ENCODE measurements around the gene SF3A1. TPM values are rescaled to one million over a fixed set of nuclear protein-coding genes. Genes with fewer than 3 reads are reported as not detected.

The SF3A1 gene
- total and polyA plus RNA-seq, 2 of the 13 experiments (the other 11 are each of a cell fraction or from before 2014, with no cell fraction given) = 10.0 to 22.0 TPM

- peak; percentile 92 for ATAC-seq
- H3K36me3 ChIP-seq (replicated peaks in 1 of 2; ENCODE audit: control insufficient read depth in 1 of 2, insufficient read depth in 2 of 2, low read length in 2 of 2) = peaks cover 0 to 6% of the 10 kb centered on the region in 2 experiments; a peak in 2 of 5 replicates
- H3K79me2 ChIP-seq (ENCODE audit: insufficient read depth, low read length) = no peaks in the 10 kb centered on the region
- H3K9ac ChIP-seq (ENCODE audit: insufficient read depth, low read depth, low read length) = peak within 1 kb of the TSS; percentile 83
- peak within 1 kb of the TSS; percentile 60 for H3K27ac ChIP-seq (ENCODE audit: extremely low read length, insufficient read depth, low read length)
- H4K20me1 ChIP-seq (ENCODE audit: insufficient read depth, low read length) = no peaks in the 10 kb centered on the region
- DNase-seq (ENCODE audit: low spot score) = peak; percentile 90
- H2AFZ ChIP-seq (ENCODE audit: low read length) = peak within 1 kb of the TSS; percentile 98
- in situ Hi-C loops (cut with HindIII; ENCODE audit: extremely low pct_ligation_motif_present, low pct_unique_long_range_greater_than_20kb) = no loop called here
- H3K9me3 ChIP-seq (ENCODE audit: low read length) = no peaks in the 10 kb centered on the region
- 2% methylated on average over 6 of the region's 69 CpGs for WGBS (ENCODE audit: low lambda C conversion rate)
- FAIRE-seq = peak; percentile 23
- H3K27me3 ChIP-seq (ENCODE audit: control insufficient read depth in 1 of 2, insufficient read depth in 2 of 2, low read length in 2 of 2) = no peaks in the 10 kb centered on the region; a peak in 1 of 5 replicates
- POLR2A ChIA-PET = interaction anchor here (0.8 to 3.6 kb wide), 11 partner anchors 9 to 560 kb away, joined by 3 to 39 read pairs (median 7); partner anchors contain the start of genes CASTOR1, CCDC157, RNF215 and SF3A1
- H3K4me3 ChIP-seq (replicated peaks in 1 of 3; ENCODE audit: insufficient read depth in 1 of 3, low read depth in 2 of 3, low read length in 3 of 3) = peak within 1 kb of the TSS; percentile 89 to 95 (median 89)
- H3K4me2 ChIP-seq (ENCODE audit: low read depth, low read length) = peak within 1 kb of the TSS; percentile 100
- no TSS peak for BruUV-seq (replicated peaks)
- intact Hi-C loops (cut with micrococcal nuclease; ENCODE audit: unreplicated experiment) = loop anchor here (2.0 kb wide), 1 partner anchor 38 kb away; the partner anchor contains the start of gene CASTOR1
- H3K4me1 ChIP-seq (ENCODE audit: insufficient read depth, low read length) = peaks cover 39% of the 10 kb centered on the region
- CTCF ChIA-PET (ENCODE audit: low intra/inter-chr PET ratio, low total read pairs) = interaction anchor here (0.6 to 2.2 kb wide), 3 partner anchors 39 to 99 kb away, joined by 3 to 13 read pairs (median 4); partner anchors contain the start of gene MTFP1
- no peak for TF ChIP-seq SMAD1 (CRISPR knock-in tag; IDR thresholded peaks at IDR 0.05; ENCODE audit: borderline replicate concordance, low read depth)
- TF ChIP-seq ZFP82 (CRISPR knock-in tag; IDR thresholded peaks at IDR 0.05; ENCODE audit: borderline replicate concordance) = no peak
- 0 out of 2 replicates have a peak, but pooled peaks have one; percentile 19 for TF ChIP-seq HDAC1 (CRISPR knock-in tag; IDR thresholded peaks at IDR 0.05)
- TF ChIP-seq SP5 (CRISPR knock-in tag; IDR thresholded peaks at IDR 0.05; ENCODE audit: borderline replicate concordance, low read depth) = peak; percentile 71
- TF ChIP-seq RBFOX2 (IDR thresholded peaks at IDR 0.05; ENCODE audit: low read depth, low read length) = peak; percentile 68
- no peak for TF ChIP-seq SALL2 (CRISPR knock-in tag; IDR thresholded peaks at IDR 0.05)
- peak; percentile 85 for TF ChIP-seq MEIS2 (CRISPR knock-in tag; IDR thresholded peaks at IDR 0.05)
- TF ChIP-seq SRY (CRISPR knock-in tag; IDR thresholded peaks at IDR 0.05) = 0 out of 2 replicates have a peak, but pooled peaks have one; percentile 50
- 0 out of 2 replicates have a peak, but pooled peaks have one; percentile 33 for TF ChIP-seq PHF21A (CRISPR knock-in tag; IDR thresholded peaks at IDR 0.05)
- no peak for TF ChIP-seq ZNF790 (CRISPR knock-in tag; IDR thresholded peaks at IDR 0.05; ENCODE audit: borderline replicate concordance)
- TF ChIP-seq MED8 (CRISPR knock-in tag; IDR thresholded peaks at IDR 0.05; ENCODE audit: insufficient replicate concordance) = no peak
- TF ChIP-seq PATZ1 (CRISPR knock-in tag; IDR thresholded peaks at IDR 0.05) = peak; percentile 32; the same call in 1 of the 2 replicates
- TF ChIP-seq ZNF205 (CRISPR knock-in tag; IDR thresholded peaks at IDR 0.05) = 0 out of 2 replicates have a peak, but pooled peaks have one; percentile 63
- peak; percentile 47; the same call in 1 of the 2 replicates for TF ChIP-seq TFAP4 (IDR thresholded peaks at IDR 0.05; ENCODE audit: borderline replicate concordance, low read depth)
- TF ChIP-seq PPARG (CRISPR knock-in tag; conservative IDR thresholded peaks at IDR 0.05) = no peak
- peak; percentile 32; the same call in 1 of the 2 replicates for TF ChIP-seq TSC22D2 (CRISPR knock-in tag; IDR thresholded peaks at IDR 0.05; ENCODE audit: borderline replicate concordance)
- TF ChIP-seq MAZ (IDR thresholded peaks at IDR 0.05; ENCODE audit: borderline replicate concordance, low read depth, low read length) = no peak
- TF ChIP-seq MAZ (CRISPR knock-in tag; IDR thresholded peaks at IDR 0.05; ENCODE audit: low read depth) = peak; percentile 61; the same call in 1 of the 2 replicates
- TF ChIP-seq ASH2L (IDR thresholded peaks at IDR 0.05; ENCODE audit: insufficient read length, low read depth, low read length) = peak; percentile 43
- TF ChIP-seq KLF16 (CRISPR knock-in tag; IDR thresholded peaks at IDR 0.05) = peak in 1 of 2 experiments; percentile 25; a peak in 1 of 4 replicates
- peak; percentile 27; the same call in 1 of the 2 replicates for TF ChIP-seq KDM5A (IDR thresholded peaks at IDR 0.05; ENCODE audit: borderline replicate concordance, low read length)
Measured at GRCh38 chr22:30326706-30327362, 29.9 kb downstream of the SF3A1 start, which contains the start of gene TBC1D10A. TBC1D10A (minus strand) TSS chr22:30326941; CDS start chr22:30326881, 60 bp downstream.
